OCI-LY1 (cell line): ENCODE measurements around the gene MCTP1.

ENCODE experiments used
- EZH2 ChIP-seq: fragments of 200-600 bp; sonication (generic), shearing (Covaris generic); IDR thresholded peaks from 2 replicates; pipeline ENCODE4 v1.8.0; 2017; ENCODE audit warnings: borderline replicate concordance, mixed run types, mild to moderate bottlenecking, antibody characterized with exemption, low read length, moderate library complexity, mixed read lengths
- TF ChIP-seq, protein P1 (sequence below): fragments of 200-600 bp; sonication (generic), shearing (Covaris generic); IDR thresholded peaks from 2 replicates; pipeline ENCODE4 v1.5.1; 2017; ENCODE audit warnings: mild to moderate bottlenecking, antibody characterized with exemption, low read length, moderate library complexity, mixed read lengths

- TF ChIP-seq, protein P1, sequence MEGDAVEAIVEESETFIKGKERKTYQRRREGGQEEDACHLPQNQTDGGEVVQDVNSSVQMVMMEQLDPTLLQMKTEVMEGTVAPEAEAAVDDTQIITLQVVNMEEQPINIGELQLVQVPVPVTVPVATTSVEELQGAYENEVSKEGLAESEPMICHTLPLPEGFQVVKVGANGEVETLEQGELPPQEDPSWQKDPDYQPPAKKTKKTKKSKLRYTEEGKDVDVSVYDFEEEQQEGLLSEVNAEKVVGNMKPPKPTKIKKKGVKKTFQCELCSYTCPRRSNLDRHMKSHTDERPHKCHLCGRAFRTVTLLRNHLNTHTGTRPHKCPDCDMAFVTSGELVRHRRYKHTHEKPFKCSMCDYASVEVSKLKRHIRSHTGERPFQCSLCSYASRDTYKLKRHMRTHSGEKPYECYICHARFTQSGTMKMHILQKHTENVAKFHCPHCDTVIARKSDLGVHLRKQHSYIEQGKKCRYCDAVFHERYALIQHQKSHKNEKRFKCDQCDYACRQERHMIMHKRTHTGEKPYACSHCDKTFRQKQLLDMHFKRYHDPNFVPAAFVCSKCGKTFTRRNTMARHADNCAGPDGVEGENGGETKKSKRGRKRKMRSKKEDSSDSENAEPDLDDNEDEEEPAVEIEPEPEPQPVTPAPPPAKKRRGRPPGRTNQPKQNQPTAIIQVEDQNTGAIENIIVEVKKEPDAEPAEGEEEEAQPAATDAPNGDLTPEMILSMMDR: no peak
- no peak for TF ChIP-seq EZH2
Measured at GRCh38 chr5:95057615-95058014, 227.3 kb downstream of the MCTP1 start.
